UCSD-AML1 (cell line): ENCODE results near the gene CDK6.

Experiments used
- DNase-seq: peaks from one replicate; lab custom pipeline; 2025; ENCODE audit not compliant: unreplicated experiment; lab: John Stamatoyannopoulos, UW

CDK6 gene

GRCh38 chr7:92847305-92847704 is 10.9 kb upstream of the CDK6 start:
- no peak for DNase-seq

GRCh38 chr7:92845736-92846135 is 9.4 kb upstream of the CDK6 start:
- no peak for DNase-seq

- no peak for DNase-seq
These were observed 7.4 kb upstream of the CDK6 start for GRCh38 chr7:92843781-92844180.

- DNase-seq, result no peak
These were observed 6.8 kb upstream of the CDK6 start for GRCh38 chr7:92843034-92843760.

- DNase-seq, result no peak
These were observed 4.8 kb upstream of the CDK6 start for GRCh38 chr7:92841192-92841591.

- DNase-seq, result no peak
These were observed 3.9 kb upstream of the CDK6 start for GRCh38 chr7:92840316-92840715.

GRCh38 chr7:92839901-92840300 is 3.5 kb upstream of the CDK6 start:
- DNase-seq, result no peak

GRCh38 chr7:92838934-92839333 is 2.6 kb upstream of the CDK6 start:
- no peak for DNase-seq

- no peak for DNase-seq
These were observed 802 bp upstream of the CDK6 start for GRCh38 chr7:92837000-92837749.

- DNase-seq, result peak; percentile 22
These were observed 403 bp downstream of the CDK6 start for GRCh38 chr7:92835851-92836488.

GRCh38 chr7:92835261-92835850 is 1.0 kb downstream of the CDK6 start:
- DNase-seq, result peak; percentile 33

- peak; percentile 17 for DNase-seq
These were observed 1.7 kb downstream of the CDK6 start for GRCh38 chr7:92834507-92835260.

- peak; percentile 70 for DNase-seq
These were observed 2.4 kb downstream of the CDK6 start for GRCh38 chr7:92833766-92834506.

GRCh38 chr7:92833024-92833765 is 3.2 kb downstream of the CDK6 start:
- peak; percentile 77 for DNase-seq

- no peak for DNase-seq
These were observed 3.8 kb downstream of the CDK6 start for GRCh38 chr7:92832534-92833023.

GRCh38 chr7:92831716-92832533 is 4.4 kb downstream of the CDK6 start:
- DNase-seq, result no peak

GRCh38 chr7:92830532-92831110 is 5.8 kb downstream of the CDK6 start:
- DNase-seq, result no peak

GRCh38 chr7:92830027-92830426 is 6.3 kb downstream of the CDK6 start:
- DNase-seq, result no peak
